ENCODE data around the gene OR2A42.

The OR2A42 gene

GRCh38 chr7:144178380-144179164 is 60.8 kb downstream of the OR2A42 start:
- peak; percentile 46 for TF ChIP-seq RAD21 (IDR thresholded peaks at IDR 0.05; ENCODE audit: low read depth)

Measured in Ishikawa (cell line).